Lung (tissue), 12 donors: ENCODE data around the gene RIC3. TPM values are rescaled to one million over a fixed set of nuclear protein-coding genes. Genes with fewer than 3 reads are reported as not detected.

Experiments
- ATAC-seq: fragments of 200-7000 bp; cut with Tn5 transposase; one replicate; pipeline ENCODE4 v1.9.1; 2020; ENCODE audit warnings: moderate number of reproducible peaks; ENCODE audit not compliant: insufficient read depth, low FRiP score
- DNase-seq, 3 donors: peaks; one replicate each; pipeline ENCODE4 v3.0.0-alpha.2; 2013 to 2017
- H3K27ac ChIP-seq, 2 donors: one replicate each; pipeline ENCODE4 v1.5.1; 2013; ENCODE audit warnings: mild to moderate bottlenecking in 2 of 2, moderate library complexity in 2 of 2, control low read depth in 1 of 2, inconsistent platforms in 1 of 2, low read depth in 1 of 2, low read length in 1 of 2
- H3K27me3 ChIP-seq, 3 donors: one replicate each; pipeline ENCODE4 v1.5.1; 2013; ENCODE audit warnings: low read length in 2 of 3; ENCODE audit not compliant: control insufficient read depth in 3 of 3, insufficient read depth in 3 of 3
- H3K36me3 ChIP-seq, 4 donors: one replicate each; pipeline ENCODE4 v1.5.1; 2013; ENCODE audit warnings: low read length in 4 of 4, mild to moderate bottlenecking in 1 of 4, moderate library complexity in 1 of 4; ENCODE audit not compliant: control insufficient read depth in 4 of 4, insufficient read depth in 4 of 4
- H3K4me1 ChIP-seq, 5 donors: one replicate each; pipeline ENCODE4 v1.5.1; 2013; ENCODE audit warnings: low read length in 5 of 5, mild to moderate bottlenecking in 2 of 5, moderate library complexity in 1 of 5; ENCODE audit not compliant: control insufficient read depth in 5 of 5, insufficient read depth in 5 of 5
- H3K4me3 ChIP-seq: one replicate; pipeline ENCODE4 v1.5.1; 2013; ENCODE audit warnings: mild to moderate bottlenecking, control low read depth, moderate library complexity
- H3K9ac ChIP-seq, 2 donors: one replicate each; pipeline ENCODE4 v1.5.1; 2013; ENCODE audit warnings: low read length in 2 of 2, control low read depth in 1 of 2; ENCODE audit not compliant: insufficient read depth in 1 of 2
- H3K9me3 ChIP-seq, 4 donors: one replicate each; pipeline ENCODE4 v1.5.1; 2013; ENCODE audit warnings: low read length in 3 of 4, mild to moderate bottlenecking in 1 of 4, moderate library complexity in 1 of 4; ENCODE audit not compliant: control insufficient read depth in 4 of 4, insufficient read depth in 3 of 4
- WGBS, 2 donors: extraction: QIAGEN DNeasy Blood & Tissue Kit; methylation state at CpG; one replicate each; pipeline ENCODE4 v1.1.7; 2013; 5-methylcytosine and 5-hydroxymethylcytosine counted together
- polyA plus RNA-seq, 2 donors: library from polyadenylated mRNA; stranded (reverse); fragments of 200-250 nt; gene quantifications; one replicate each; pipeline ENCODE4 v1.2.1, GENCODE V29; 2013
- total RNA-seq, 2 donors: library from RNA; depleted of rRNA in 1 of 2; stranded (reverse); fragments of >200 nt in 1 of 2; gene quantifications; one replicate each; pipeline ENCODE4 v1.2.1, GENCODE V29; 2014 to 2021
- TF ChIP-seq, protein P1 (sequence below): IDR thresholded peaks from 2 replicates; pipeline ENCODE4 v1.5.1; 2012; ENCODE audit warnings: mild to moderate bottlenecking; ENCODE audit errors: control extremely low read depth, extremely low read depth
- donor health status: control.
- donor health status: control.
- donor health status: Bipolar disorder and iron deficiency.
- donor health status: healthy.
- donor health status: DM: yes; HTN: yes; CAD: no.

Gene RIC3
- total and polyA plus RNA-seq, 4 donors = 2.0 to 10.2 (median 9.7) TPM

DNA sequence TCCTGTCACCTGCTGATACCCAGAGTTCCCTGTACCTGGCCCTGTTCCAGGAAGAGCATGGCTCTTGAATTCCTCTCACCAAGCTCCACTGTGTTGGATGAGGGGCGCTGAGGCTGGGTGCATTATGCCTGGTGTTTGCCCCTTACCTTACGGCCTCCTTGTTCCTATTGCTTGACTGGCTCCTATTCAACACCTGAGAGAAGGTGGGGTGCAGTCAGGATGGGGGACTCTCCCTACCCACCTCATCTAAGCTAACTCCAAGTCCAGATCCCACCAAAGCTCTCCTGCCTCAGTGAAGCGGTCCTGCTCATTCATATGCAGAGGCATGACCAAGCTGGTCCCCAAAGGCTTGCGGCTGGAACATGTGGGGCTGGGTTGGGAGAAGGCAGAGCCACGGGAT is 35.8 kb upstream of the RIC3 start:
- 53 to 69% methylated on average over 5 of the region's 5 CpGs for WGBS, 2 donors

DNA sequence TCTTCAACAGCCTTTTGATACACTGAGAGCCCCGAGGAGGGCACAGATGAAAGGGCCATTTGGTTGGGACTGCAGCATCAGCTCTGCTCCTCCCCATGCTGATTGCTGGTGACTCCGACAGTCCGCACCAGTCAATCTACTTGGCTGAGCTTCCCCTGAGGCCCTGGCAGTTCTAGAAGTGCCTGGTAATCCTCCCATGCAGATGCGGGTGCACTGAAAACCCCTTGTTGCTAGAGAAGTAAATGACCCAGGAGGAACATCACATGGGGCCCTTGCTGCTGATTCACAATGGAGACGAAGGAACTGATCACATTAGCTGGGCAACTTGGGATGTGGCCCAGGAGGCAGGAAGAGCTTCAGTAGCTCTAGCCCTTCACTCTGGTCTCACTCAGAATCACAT is 35.2 kb upstream of the RIC3 start:
- H3K9me3 ChIP-seq = peaks cover 0 to 3% (median 0%) of the 10 kb centered on the region in 4 donors
- DNase-seq = no peak
- ATAC-seq = no peak
- H3K27ac ChIP-seq = no peak overlapping the region
- 66 to 77% methylated on average over 5 of the region's 5 CpGs for WGBS, 2 donors
- no peak overlapping the region for H3K4me3 ChIP-seq
- H3K27me3 ChIP-seq = no peaks in the 10 kb centered on the region
- peaks cover 0 to 43% (median 8%) of the 10 kb centered on the region in 5 donors for H3K4me1 ChIP-seq
- no peaks in the 10 kb centered on the region for H3K36me3 ChIP-seq
- no peak overlapping the region for H3K9ac ChIP-seq
- TF ChIP-seq, protein P1, sequence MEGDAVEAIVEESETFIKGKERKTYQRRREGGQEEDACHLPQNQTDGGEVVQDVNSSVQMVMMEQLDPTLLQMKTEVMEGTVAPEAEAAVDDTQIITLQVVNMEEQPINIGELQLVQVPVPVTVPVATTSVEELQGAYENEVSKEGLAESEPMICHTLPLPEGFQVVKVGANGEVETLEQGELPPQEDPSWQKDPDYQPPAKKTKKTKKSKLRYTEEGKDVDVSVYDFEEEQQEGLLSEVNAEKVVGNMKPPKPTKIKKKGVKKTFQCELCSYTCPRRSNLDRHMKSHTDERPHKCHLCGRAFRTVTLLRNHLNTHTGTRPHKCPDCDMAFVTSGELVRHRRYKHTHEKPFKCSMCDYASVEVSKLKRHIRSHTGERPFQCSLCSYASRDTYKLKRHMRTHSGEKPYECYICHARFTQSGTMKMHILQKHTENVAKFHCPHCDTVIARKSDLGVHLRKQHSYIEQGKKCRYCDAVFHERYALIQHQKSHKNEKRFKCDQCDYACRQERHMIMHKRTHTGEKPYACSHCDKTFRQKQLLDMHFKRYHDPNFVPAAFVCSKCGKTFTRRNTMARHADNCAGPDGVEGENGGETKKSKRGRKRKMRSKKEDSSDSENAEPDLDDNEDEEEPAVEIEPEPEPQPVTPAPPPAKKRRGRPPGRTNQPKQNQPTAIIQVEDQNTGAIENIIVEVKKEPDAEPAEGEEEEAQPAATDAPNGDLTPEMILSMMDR = no peak

More for the DNA sequence above, 35.8 kb upstream of the RIC3 start:
- Histone ChIP-seq H3K27ac (no peak overlapping the region), H3K4me3 (no peak overlapping the region), H3K9me3 (peaks cover 0 to 3% (median 0%) of the 10 kb centered on the region in 4 donors), H3K9ac (no peak overlapping the region), H3K27me3 (no peaks in the 10 kb centered on the region), H3K4me1 (peaks cover 0 to 43% (median 8%) of the 10 kb centered on the region in 5 donors), H3K36me3 (no peaks in the 10 kb centered on the region)
- DNase-seq = no peak
- TF ChIP-seq, protein P1 = no peak
- ATAC-seq = no peak

DNA sequence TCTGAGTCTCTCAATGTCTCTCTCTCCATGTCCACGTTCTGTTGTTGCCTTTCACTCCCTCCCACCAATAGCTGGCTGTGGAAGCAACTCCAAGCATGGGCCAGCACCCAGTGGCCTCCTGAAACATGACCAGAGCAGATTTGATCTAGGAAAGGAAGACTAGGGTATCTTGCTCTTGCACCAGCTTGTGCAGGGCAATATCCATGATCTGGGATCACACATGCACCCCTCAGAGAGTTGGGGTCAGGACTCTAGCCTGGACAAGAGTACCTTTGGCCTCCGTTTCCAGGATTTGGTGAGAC is 34.5 kb upstream of the RIC3 start:
- Histone ChIP-seq H3K27me3 (no peaks in the 10 kb centered on the region), H3K4me1 (peaks cover 0 to 43% (median 8%) of the 10 kb centered on the region in 5 donors), H3K4me3 (no peak overlapping the region), H3K9ac (no peak overlapping the region), H3K27ac (no peak overlapping the region), H3K36me3 (no peaks in the 10 kb centered on the region), H3K9me3 (peaks cover 0 to 3% (median 0%) of the 10 kb centered on the region in 4 donors)
- no peak for ATAC-seq
- DNase-seq = no peak
- 80 to 93% methylated on average over 2 of the region's 2 CpGs for WGBS, 2 donors
- TF ChIP-seq, protein P1 = no peak
